K562 (cell line): Measurements from ENCODE around the gene PDK3. TPM values are rescaled to one million over a fixed set of nuclear protein-coding genes. Genes with fewer than 3 reads are reported as not detected.

ENCODE experiments used
- ATAC-seq: fragments of 200-7000 bp; cut with Tn5 transposase; 3 replicates; pipeline ENCODE4 v1.9.1; 2020; ENCODE audit warnings: moderate library complexity
- BruUV-seq: library from RNA; stranded (reverse); fragments of 400-500 nt; replicated peaks from 2 replicates; lab custom pipeline; 2021; lab: Mats Ljungman, UMichigan
- CTCF ChIA-PET: fragments of 300-600 bp; formaldehyde crosslinking; extraction: SDS; loops from one replicate; lab custom pipeline; 2021; ENCODE audit warnings: low intra/inter-chr PET ratio; lab: Yijun Ruan, JAX
- POLR2A ChIA-PET: fragments of 300-600, 350-650 bp; sonication (Branson Sonifier 250); formaldehyde crosslinking; extraction: SDS; loops from one replicate; lab custom pipeline; 2021; ENCODE audit warnings: antibody characterized with exemption, inconsistent platforms; lab: Yijun Ruan, JAX
- DNase-seq, 4 experiments: peaks; one replicate each; pipeline versions ENCODE4 v3.0.0 to v3.0.0-alpha.2; 2011 to 2018; ENCODE audit warnings: low spot score in 3 of 4, mixed read lengths in 3 of 4; ENCODE audit errors: extremely low read depth in 1 of 4
- FAIRE-seq: peaks from 2 replicates; lab custom pipeline; 2011; peaks lifted over from hg19 to GRCh38; lab: Jason Lieb, UNC
- H2AFZ ChIP-seq: 2 replicates; pipeline ENCODE4 v1.6.0; 2011; ENCODE audit warnings: low read depth, low read length, control low read depth, inconsistent platforms
- H3K27ac ChIP-seq: fragments of 200-600 bp; 3 replicates; pipeline ENCODE4 v1.8.0; 2011; ENCODE audit warnings: low read depth, mild to moderate bottlenecking, control low read depth, inconsistent platforms, low read length, moderate library complexity, mixed read lengths; ENCODE audit errors: extremely low read depth
- H3K27me3 ChIP-seq, 2 experiments: fragments of 300-600 bp in 1 of 2; 2 replicates in 1 of 2; 3 replicates in 1 of 2; pipeline versions ENCODE4 v1.6.0 to v1.8.0; 2011; ENCODE audit warnings: inconsistent platforms in 2 of 2, low read length in 2 of 2, mild to moderate bottlenecking in 1 of 2, mixed read lengths in 1 of 2, moderate library complexity in 1 of 2; ENCODE audit not compliant: control insufficient read depth in 2 of 2, insufficient read depth in 2 of 2
- H3K36me3 ChIP-seq: fragments of 300-600 bp; 3 replicates; pipeline ENCODE4 v1.8.0; 2011; ENCODE audit warnings: mild to moderate bottlenecking, low read length, inconsistent platforms; ENCODE audit not compliant: control insufficient read depth, insufficient read depth
- H3K4me1 ChIP-seq, 2 experiments: fragments of 200-600 bp in 1 of 2; replicated peaks in 1 of 2; 2 replicates in 1 of 2; 3 replicates in 1 of 2; pipeline versions ENCODE4 v1.5.1 to v1.8.0; 2011; ENCODE audit warnings: inconsistent platforms in 2 of 2, low read length in 2 of 2, mild to moderate bottlenecking in 1 of 2, mixed read lengths in 1 of 2, moderate library complexity in 1 of 2; ENCODE audit not compliant: control insufficient read depth in 2 of 2, insufficient read depth in 2 of 2
- H3K4me2 ChIP-seq: 2 replicates; pipeline ENCODE4 v1.6.1; 2011; ENCODE audit warnings: low read length, control low read depth, inconsistent platforms, mixed read lengths; ENCODE audit not compliant: insufficient read depth
- H3K4me3 ChIP-seq: fragments of 200-600 bp; sonication (generic), shearing (Covaris generic); 2 replicates; pipeline ENCODE4 v1.5.1; 2016; ENCODE audit warnings: control low read depth, inconsistent platforms
- H3K79me2 ChIP-seq: fragments of 200-600 bp; 3 replicates; pipeline ENCODE4 v1.8.0; 2011; ENCODE audit warnings: low read length, inconsistent platforms; ENCODE audit not compliant: control insufficient read depth, insufficient read depth
- H3K9ac ChIP-seq, 2 experiments: 2 replicates each; pipeline versions ENCODE4 v1.6.0 to v1.6.1; 2011; ENCODE audit warnings: low read depth in 2 of 2, low read length in 2 of 2, control low read depth in 1 of 2, inconsistent platforms in 1 of 2, mild to moderate bottlenecking in 1 of 2, mixed read lengths in 1 of 2; ENCODE audit not compliant: insufficient read depth in 1 of 2
- H3K9me1 ChIP-seq: one replicate; pipeline ENCODE4 v1.6.0; 2011; ENCODE audit warnings: inconsistent platforms, mild to moderate bottlenecking, low read length, moderate library complexity; ENCODE audit not compliant: control insufficient read depth, insufficient read depth
- H3K9me3 ChIP-seq: replicated peaks from 2 replicates; pipeline ENCODE4 v1.5.1; 2011; ENCODE audit warnings: low read depth, low read length, inconsistent platforms; ENCODE audit not compliant: control insufficient read depth, insufficient read depth
- H4K20me1 ChIP-seq: replicated peaks from 2 replicates; pipeline ENCODE4 v1.6.1; 2011; ENCODE audit warnings: low read length, inconsistent platforms, mixed read lengths; ENCODE audit not compliant: control insufficient read depth, insufficient read depth
- CAMTA2 ChIP-seq: fragments of 250-450 bp; sonication (Bioruptor Pico); conservative IDR thresholded peaks from 2 replicates; pipeline ENCODE4 v1.5.1; 2022
- CEBPG ChIP-seq, 3 experiments: fragments of 200-800 bp in 1 of 3; sonication (Bioruptor generic) in 1 of 3; sonication (generic) in 1 of 3; formaldehyde crosslinking in 1 of 3; IDR thresholded peaks in 2 of 3; conservative IDR thresholded peaks in 1 of 3; 2 replicates each; pipeline versions ENCODE4 v1.6.1 to v1.8.0; 2016 to 2022; ENCODE audit warnings: missing compliant biosample characterization in 2 of 3, missing genetic modification characterization in 2 of 3, mild to moderate bottlenecking in 1 of 3, missing genetic modification reagents in 1 of 3
- FIP1L1 ChIP-seq: fragments of 200-400 bp; formaldehyde crosslinking; IDR thresholded peaks from 2 replicates; pipeline ENCODE4 v1.6.1; 2018; ENCODE audit warnings: mild to moderate bottlenecking, low read depth, low read length; ENCODE audit not compliant: poor library complexity, severe bottlenecking
- FOXK1 ChIP-seq: sonication (generic); formaldehyde crosslinking; IDR thresholded peaks from 2 replicates; pipeline ENCODE4 v1.8.0; 2022; ENCODE audit warnings: missing genetic modification reagents, mild to moderate bottlenecking, borderline replicate concordance
- HCFC1 ChIP-seq: IDR thresholded peaks from 2 replicates; pipeline ENCODE4 v1.6.1; 2012; ENCODE audit warnings: low read depth, low read length, improper control_type of control experiment
- PHB ChIP-seq: fragments of 250-450 bp; sonication (Bioruptor Pico); IDR thresholded peaks from 2 replicates; pipeline ENCODE4 v1.5.0; 2021
- PURB ChIP-seq: sonication (generic); formaldehyde crosslinking; IDR thresholded peaks from 2 replicates; pipeline ENCODE4 v1.9.0; 2021; ENCODE audit warnings: low read depth, mild to moderate bottlenecking, missing genetic modification reagents
- TAF7 ChIP-seq: fragments of 450-650 bp; IDR thresholded peaks from 2 replicates; pipeline ENCODE4 v1.6.1; 2016; ENCODE audit warnings: missing genetic modification characterization, missing compliant biosample characterization
- TSC22D4 ChIP-seq: fragments of 450-650 bp; IDR thresholded peaks from 2 replicates; pipeline ENCODE4 v1.6.1; 2016; ENCODE audit warnings: missing genetic modification characterization, missing biosample characterization, control low read depth
- ZBTB1 ChIP-seq: sonication (generic); formaldehyde crosslinking; IDR thresholded peaks from 2 replicates; pipeline ENCODE4 v1.8.1; 2023; ENCODE audit warnings: missing genetic modification reagents, low read depth, mild to moderate bottlenecking, borderline replicate concordance
- ZEB2 ChIP-seq: fragments of 450-650 bp; IDR thresholded peaks from 2 replicates; pipeline ENCODE4 v1.6.1; 2016
- ZNF134 ChIP-seq: fragments of 250-450 bp; sonication (Bioruptor Pico); conservative IDR thresholded peaks from 2 replicates; pipeline ENCODE4 v1.4.0; 2020
- ZNF146 ChIP-seq: IDR thresholded peaks from one replicate; pipeline ENCODE4 v1.6.1; 2018; ENCODE audit warnings: missing compliant biosample characterization; ENCODE audit not compliant: unreplicated experiment
- ZNF184 ChIP-seq: sonication (generic); formaldehyde crosslinking; IDR thresholded peaks from 2 replicates; pipeline ENCODE4 v1.5.0; 2020; ENCODE audit warnings: missing genetic modification reagents
- ZNF75A ChIP-seq: fragments of 450-650 bp; formaldehyde crosslinking; IDR thresholded peaks from 2 replicates; pipeline ENCODE4 v1.4.0; 2020; ENCODE audit warnings: mild to moderate bottlenecking
- WGBS: fragments of 100-300 bp; shearing (Covaris generic); methylation state at CpG from one replicate; pipeline ENCODE4 v1.1.6; 2016; ENCODE audit warnings: low coverage, mixed read lengths; ENCODE audit not compliant: insufficient coverage; ENCODE audit errors: missing lambda C conversion rate; 5-methylcytosine and 5-hydroxymethylcytosine counted together
- in situ Hi-C: fragments of 300-500 bp; cut with MboI; formaldehyde crosslinking; loops from 4 replicates; pipeline ENCODE4 v1.15.0; 2018; ENCODE audit warnings: inconsistent platforms, mixed read lengths
- intact Hi-C: fragments of 100-400 bp; cut with micrococcal nuclease; formaldehyde crosslinking; loops from 2 replicates; pipeline ENCODE4 v1.14.2; 2022
- polyA plus RNA-seq, 8 experiments: library from polyadenylated mRNA; depleted of rRNA in 4 of 8; stranded (reverse) in 5 of 8; unstranded in 3 of 8; fragments of >200 nt; fragmentation: Nextera tagmentation in 2 of 8; fragmentation: Illumina TruSeq in 1 of 8; extraction: Ambion mirVana in 2 of 8; extraction: Trizol in 1 of 8; gene quantifications; 2 replicates each; pipeline versions ENCODE4 v1.2.1 to v1.2.3, GENCODE V29; 2011 to 2014; ENCODE audit warnings: inconsistent platforms in 1 of 8, missing spikeins in 1 of 8
- total RNA-seq, 7 experiments: library from RNA; depleted of rRNA in 6 of 7; stranded (reverse); fragments of >200 nt in 6 of 7; fragmentation: Illumina TruSeq in 2 of 7; extraction: Trizol in 2 of 7; gene quantifications; 2 replicates each; pipeline versions ENCODE4 v1.2.1 to v1.2.3, GENCODE V29; 2011 to 2021; ENCODE audit warnings: low replicate concordance in 1 of 7
- TF ChIP-seq, protein P1 (sequence below): IDR thresholded peaks from 2 replicates; pipeline ENCODE4 v1.6.1; 2011; ENCODE audit not compliant: insufficient read length; ENCODE audit errors: extremely low read depth
- TF ChIP-seq, protein P2 (sequence below): sonication (generic); formaldehyde crosslinking; IDR thresholded peaks from 2 replicates; pipeline ENCODE4 v1.8.0; 2022; ENCODE audit warnings: mild to moderate bottlenecking, missing genetic modification reagents

PDK3 gene
- total and polyA plus RNA-seq, 9 of the 15 experiments (the other 6 are each of a cell fraction or from before 2014, with no cell fraction given): 0.20 to 4.9 (median 0.95) TPM

DNA sequence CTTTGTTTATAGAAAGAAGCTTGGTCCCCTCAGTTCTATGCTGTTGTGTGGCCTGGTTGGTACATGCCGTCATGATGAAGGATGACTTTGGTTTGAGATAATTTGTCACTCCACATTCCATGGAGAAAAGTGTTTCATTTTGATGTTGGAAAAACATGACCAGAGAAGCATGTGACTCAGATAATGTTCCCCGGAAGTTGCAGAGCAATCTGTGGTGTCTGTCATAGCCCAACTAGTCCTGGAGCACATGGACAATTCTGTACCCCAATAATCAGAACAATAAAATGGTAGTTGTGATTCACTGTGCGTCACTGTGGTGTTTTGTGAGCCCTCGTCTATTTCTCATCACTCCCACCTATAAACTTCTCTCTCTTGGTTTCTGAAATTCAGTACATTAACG is 85.1 kb downstream of the PDK3 start (continued):
- TF ChIP-seq PHB (no peak), FOXK1 (CRISPR knock-in tag) (no peak), TSC22D4 (tag) (no peak), ZNF134 (CRISPR knock-in tag) (no peak), ZNF184 (CRISPR knock-in tag) (no peak), HCFC1 (no peak), CAMTA2 (CRISPR knock-in tag) (no peak)
- TF ChIP-seq, protein P1, sequence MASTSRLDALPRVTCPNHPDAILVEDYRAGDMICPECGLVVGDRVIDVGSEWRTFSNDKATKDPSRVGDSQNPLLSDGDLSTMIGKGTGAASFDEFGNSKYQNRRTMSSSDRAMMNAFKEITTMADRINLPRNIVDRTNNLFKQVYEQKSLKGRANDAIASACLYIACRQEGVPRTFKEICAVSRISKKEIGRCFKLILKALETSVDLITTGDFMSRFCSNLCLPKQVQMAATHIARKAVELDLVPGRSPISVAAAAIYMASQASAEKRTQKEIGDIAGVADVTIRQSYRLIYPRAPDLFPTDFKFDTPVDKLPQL: no peak
- TF ChIP-seq, protein P2, sequence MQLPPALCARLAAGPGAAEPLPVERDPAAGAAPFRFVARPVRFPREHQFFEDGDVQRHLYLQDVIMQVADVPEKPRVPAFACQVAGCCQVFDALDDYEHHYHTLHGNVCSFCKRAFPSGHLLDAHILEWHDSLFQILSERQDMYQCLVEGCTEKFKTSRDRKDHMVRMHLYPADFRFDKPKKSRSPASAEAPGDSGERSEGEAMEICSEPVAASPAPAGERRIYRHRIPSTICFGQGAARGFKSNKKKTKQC (CRISPR knock-in tag): no peak
- TF ChIP-seq, all 486 proteins: peak for 0

DNA sequence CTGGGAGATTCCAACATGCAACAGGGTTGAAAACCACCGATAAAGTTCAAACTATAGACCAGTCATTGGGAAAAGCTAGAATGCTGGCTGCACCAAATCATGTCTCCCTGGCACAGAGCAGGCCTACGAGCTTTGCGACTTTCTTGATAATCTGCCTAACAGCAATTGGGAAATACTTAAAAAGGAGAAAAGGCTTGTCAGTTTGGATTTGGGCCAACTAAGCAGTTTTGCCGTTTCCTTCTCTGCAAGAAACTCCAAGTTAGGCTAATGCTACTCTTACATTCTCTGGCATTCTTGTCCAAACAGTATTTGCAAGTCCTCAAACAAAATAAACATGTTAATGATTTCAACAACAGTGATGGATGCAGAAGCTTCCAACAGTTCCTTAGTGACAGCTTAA is 87.9 kb downstream of the PDK3 start:
- Histone ChIP-seq H3K27ac (no peak overlapping the region), H3K4me2 (no peak overlapping the region), H3K79me2 (no peaks in the 10 kb centered on the region), H3K4me1 (no peaks in the 10 kb centered on the region), H3K4me3 (no peak overlapping the region), H3K9me1 (no peaks in the 10 kb centered on the region), H3K36me3 (no peaks in the 10 kb centered on the region), H2AFZ (no peak overlapping the region), H3K9me3 (no peaks in the 10 kb centered on the region), H4K20me1 (no peaks in the 10 kb centered on the region), H3K9ac (no peak overlapping the region), H3K27me3 (peaks cover 0 to 2% of the 10 kb centered on the region in 2 experiments; a peak in 2 of 5 replicates)
- DNase-seq: no peak
- no TSS peak for BruUV-seq
- TF ChIP-seq ZBTB1 (CRISPR knock-in tag) (no peak), CEBPG (CRISPR knock-in tag; IDR thresholded peaks at IDR 0.05) (no peak), CEBPG (tag; conservative IDR thresholded peaks at IDR 0.05 in 1 of 2, IDR thresholded peaks at IDR 0.05 in 1 of 2) (no peak), ZNF75A (no peak), PURB (CRISPR knock-in tag) (no peak), FIP1L1 (no peak), ZEB2 (no peak), ZNF146 (no peak), TAF7 (no peak)
- CTCF ChIA-PET: no interaction called here
- intact Hi-C loops (no loop called here), in situ Hi-C loops (no loop called here)
- FAIRE-seq: no peak
- POLR2A ChIA-PET: interaction anchor here (0.6 to 0.8 kb wide), 2 partner anchors 12 to 888 kb away, joined by 3 read pairs; no protein-coding TSS in a partner anchor
- 2% methylated on average over 4 of the region's 4 CpGs for WGBS
- no peak for ATAC-seq
